Measurements from ENCODE around the gene FIBIN.

FIBIN gene

GRCh38 chr11:27008811-27009535 is 15.1 kb downstream of the FIBIN start:
- Histone ChIP-seq H3K9me3 (ENCODE audit: insufficient read depth, low read length, severe bottlenecking) (no peaks in the 10 kb centered on the region), H3K4me1 (ENCODE audit: insufficient read depth, low read length) (no peaks in the 10 kb centered on the region), H3K27me3 (ENCODE audit: insufficient read depth, low read length, poor library complexity) (no peaks in the 10 kb centered on the region), H3K79me2 (ENCODE audit: insufficient read depth, low read length) (no peaks in the 10 kb centered on the region), H2AFZ (ENCODE audit: low read depth, low read length) (no peak overlapping the region), H3K4me2 (ENCODE audit: insufficient read depth, low read length) (no peak overlapping the region), H3K36me3 (ENCODE audit: insufficient read depth, low read length) (no peaks in the 10 kb centered on the region), H3K9ac (ENCODE audit: low read depth, low read length) (no peak overlapping the region), H4K20me1 (ENCODE audit: insufficient read depth, low read length) (no peaks in the 10 kb centered on the region), H3K27ac (ENCODE audit: low read length) (no peak overlapping the region), H3K4me3 (ENCODE audit: low read depth in 1 of 2, low read length in 2 of 2) (no peak overlapping the region)
- TF ChIP-seq EZH2 (IDR thresholded peaks at IDR 0.05; ENCODE audit: borderline replicate concordance, low read depth, low read length, severe bottlenecking): no peak
- no peak for TF ChIP-seq CTCF (IDR thresholded peaks at IDR 0.05; ENCODE audit: borderline replicate concordance, extremely low read depth, low read length, poor library complexity, severe bottlenecking)
- no peak for DNase-seq
- ATAC-seq (ENCODE audit: insufficient read depth, low read depth): no peak

- ATAC-seq (ENCODE audit: insufficient read depth, low read depth) (no peak), DNase-seq (no peak)
- Histone ChIP-seq H3K4me3 (ENCODE audit: low read depth in 1 of 2, low read length in 2 of 2) (no peak overlapping the region), H3K9me3 (ENCODE audit: insufficient read depth, low read length, severe bottlenecking) (no peaks in the 10 kb centered on the region), H3K36me3 (ENCODE audit: insufficient read depth, low read length) (no peaks in the 10 kb centered on the region), H3K4me2 (ENCODE audit: insufficient read depth, low read length) (no peak overlapping the region), H3K4me1 (ENCODE audit: insufficient read depth, low read length) (no peaks in the 10 kb centered on the region), H3K9ac (ENCODE audit: low read depth, low read length) (no peak overlapping the region), H4K20me1 (ENCODE audit: insufficient read depth, low read length) (no peaks in the 10 kb centered on the region), H2AFZ (ENCODE audit: low read depth, low read length) (no peak overlapping the region), H3K27me3 (ENCODE audit: insufficient read depth, low read length, poor library complexity) (no peaks in the 10 kb centered on the region), H3K27ac (ENCODE audit: low read length) (no peak overlapping the region), H3K79me2 (ENCODE audit: insufficient read depth, low read length) (no peaks in the 10 kb centered on the region)
- TF ChIP-seq EZH2 (IDR thresholded peaks at IDR 0.05; ENCODE audit: borderline replicate concordance, low read depth, low read length, severe bottlenecking) (no peak), CTCF (IDR thresholded peaks at IDR 0.05; ENCODE audit: borderline replicate concordance, extremely low read depth, low read length, poor library complexity, severe bottlenecking) (no peak)
Observed at GRCh38 chr11:27011560-27012233, 17.8 kb downstream of the FIBIN start.

- no peak for ATAC-seq (ENCODE audit: insufficient read depth, low read depth)
- no peak for DNase-seq
- Histone ChIP-seq H2AFZ (ENCODE audit: low read depth, low read length) (no peak overlapping the region), H3K9me3 (ENCODE audit: insufficient read depth, low read length, severe bottlenecking) (no peaks in the 10 kb centered on the region), H3K27ac (ENCODE audit: low read length) (no peak overlapping the region), H3K9ac (ENCODE audit: low read depth, low read length) (no peak overlapping the region), H3K36me3 (ENCODE audit: insufficient read depth, low read length) (no peaks in the 10 kb centered on the region), H3K27me3 (ENCODE audit: insufficient read depth, low read length, poor library complexity) (no peaks in the 10 kb centered on the region), H3K4me2 (ENCODE audit: insufficient read depth, low read length) (no peak overlapping the region), H4K20me1 (ENCODE audit: insufficient read depth, low read length) (no peaks in the 10 kb centered on the region), H3K4me3 (ENCODE audit: low read depth in 1 of 2, low read length in 2 of 2) (no peak overlapping the region), H3K4me1 (ENCODE audit: insufficient read depth, low read length) (no peaks in the 10 kb centered on the region), H3K79me2 (ENCODE audit: insufficient read depth, low read length) (no peaks in the 10 kb centered on the region)
- no peak for TF ChIP-seq CTCF (IDR thresholded peaks at IDR 0.05; ENCODE audit: borderline replicate concordance, extremely low read depth, low read length, poor library complexity, severe bottlenecking)
Observed at GRCh38 chr11:27012234-27012921, 18.5 kb downstream of the FIBIN start.
